Activated CD4-positive, alpha-beta memory T cell treated with anti-CD3 and anti-CD28 coated beads for 36 hours (primary cell): ENCODE data around the gene NPM1. TPM values are rescaled to one million over a fixed set of nuclear protein-coding genes. Genes with fewer than 3 reads are reported as not detected.

Experiments
- microRNA-seq: library from miRNA; unstranded; fragments of <30 nt; microRNA quantifications from one replicate; pipeline ENCODE4 v1.2.0, GENCODE V29; 2022; ENCODE audit warnings: borderline number of aligned reads, borderline microRNAs expressed, borderline replicate concordance
- total RNA-seq, 2 experiments: library from RNA; stranded (reverse); gene quantifications; one replicate each; pipeline ENCODE4 v1.2.3, GENCODE V29; 2021

Gene NPM1
- total RNA-seq, 2 experiments from 2014 or later = 2,483 to 2,592 TPM

Small RNAs within 50 kb of the gene (microRNA-seq; reads per million reads assigned to microRNA genes)
- 1.2 reads per million for gene MIR3912

Other genes starting within 250 kb of the NPM1 start
- gene TLX3, start 78.6 kb upstream of the NPM1 start, total RNA-seq = not detected
- under 1 TPM in 1 of 2 experiments, not detected in 1; 0.10 TPM for gene FGF18, start 31.8 kb downstream of the NPM1 start, total RNA-seq